Myocyte (in vitro differentiated cells): Measurements from ENCODE around the gene RAPSN. TPM values are rescaled to one million over a fixed set of nuclear protein-coding genes. Genes with fewer than 3 reads are reported as not detected.

Experiments
- DNase-seq: peaks from one replicate; pipeline ENCODE4 v3.0.0-alpha.2; 2012; ENCODE audit warnings: low read depth
- total RNA-seq: library from RNA; depleted of rRNA; stranded (reverse); fragments of >200 nt; gene quantifications from 2 replicates; pipeline ENCODE4 v1.2.3, GENCODE V29; 2014

The RAPSN gene
- total RNA-seq, 1 donor from 2014 or later, result 321 TPM

GRCh38 chr11:47466201-47466600 is 17.3 kb upstream of the RAPSN start:
- DNase-seq, result no peak

GRCh38 chr11:47464483-47464882 is 15.5 kb upstream of the RAPSN start:
- peak; percentile 79 for DNase-seq

- DNase-seq, result no peak
Measured at GRCh38 chr11:47461876-47462275, 12.9 kb upstream of the RAPSN start.

GRCh38 chr11:47460571-47461235 is 11.8 kb upstream of the RAPSN start:
- no peak for DNase-seq

GRCh38 chr11:47454258-47454671 is 5.3 kb upstream of the RAPSN start:
- peak; percentile 83 for DNase-seq

GRCh38 chr11:47453365-47453764 is 4.4 kb upstream of the RAPSN start:
- DNase-seq, result no peak

- no peak for DNase-seq
Measured at GRCh38 chr11:47451990-47452389, 3.1 kb upstream of the RAPSN start.

GRCh38 chr11:47451436-47451835 is 2.5 kb upstream of the RAPSN start:
- no peak for DNase-seq

- no peak for DNase-seq
Measured at GRCh38 chr11:47449541-47449940, 605 bp upstream of the RAPSN start.

- no peak for DNase-seq
Measured at GRCh38 chr11:47447906-47448305, 1.0 kb downstream of the RAPSN start.

GRCh38 chr11:47446833-47447232 is 2.1 kb downstream of the RAPSN start:
- DNase-seq, result no peak

GRCh38 chr11:47445840-47446239 is 3.1 kb downstream of the RAPSN start:
- no peak for DNase-seq

- DNase-seq, result no peak
Measured at GRCh38 chr11:47443817-47444216, 5.1 kb downstream of the RAPSN start.

GRCh38 chr11:47443028-47443700 is 5.8 kb downstream of the RAPSN start:
- peak; percentile 39 for DNase-seq

GRCh38 chr11:47442514-47442913 is 6.4 kb downstream of the RAPSN start:
- no peak for DNase-seq

- DNase-seq, result no peak
Measured at GRCh38 chr11:47441421-47441820, 7.5 kb downstream of the RAPSN start.

- DNase-seq, result no peak
Measured at GRCh38 chr11:47440054-47440476, 8.9 kb downstream of the RAPSN start.

- no peak for DNase-seq
Measured at GRCh38 chr11:47438721-47439120, 10.2 kb downstream of the RAPSN start.

- DNase-seq, result no peak
Measured at GRCh38 chr11:47437746-47438418, 11.1 kb downstream of the RAPSN start.

- no peak for DNase-seq
Measured at GRCh38 chr11:47437218-47437745, 11.7 kb downstream of the RAPSN start.

GRCh38 chr11:47436726-47437125 is 12.2 kb downstream of the RAPSN start:
- no peak for DNase-seq

- DNase-seq, result no peak
Measured at GRCh38 chr11:47435687-47436086, 13.2 kb downstream of the RAPSN start.
